GM18517 (cell line): ENCODE measurements around the gene HPS5.

ENCODE experiments used
- ATAC-seq: cut with Tn5 transposase; IDR thresholded peaks from one replicate; pipeline ENCODE4 v1.9.1; 2021; ENCODE audit warnings: mild to moderate bottlenecking, moderate library complexity; ENCODE audit not compliant: unreplicated experiment

The HPS5 gene

GRCh38 chr11:18321578-18321968 lies 367 bp downstream of the HPS5 start:
- ATAC-seq = peak; percentile 10

DNA sequence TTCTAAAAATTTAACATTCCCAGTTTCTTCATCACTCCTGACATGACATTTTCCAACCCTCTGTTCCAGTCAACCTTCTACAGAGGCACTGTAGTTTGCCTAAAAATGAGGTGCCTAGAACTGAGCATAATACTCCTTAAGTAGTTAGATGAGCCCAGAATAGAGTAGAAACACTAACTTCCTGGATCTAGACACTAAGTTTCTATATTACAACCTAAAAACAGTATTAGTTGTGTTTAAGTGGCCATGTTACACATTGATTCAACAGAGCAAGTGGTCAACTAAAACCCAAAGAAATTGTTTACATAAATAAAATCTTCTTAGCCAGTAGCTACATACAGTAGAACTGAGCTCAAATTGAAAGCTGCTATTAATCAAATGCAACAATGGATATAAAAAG lies 1.3 kb downstream of the HPS5 start:
- ATAC-seq = no peak

GRCh38 chr11:18319914-18320313 lies 2.0 kb downstream of the HPS5 start:
- ATAC-seq = no peak

DNA sequence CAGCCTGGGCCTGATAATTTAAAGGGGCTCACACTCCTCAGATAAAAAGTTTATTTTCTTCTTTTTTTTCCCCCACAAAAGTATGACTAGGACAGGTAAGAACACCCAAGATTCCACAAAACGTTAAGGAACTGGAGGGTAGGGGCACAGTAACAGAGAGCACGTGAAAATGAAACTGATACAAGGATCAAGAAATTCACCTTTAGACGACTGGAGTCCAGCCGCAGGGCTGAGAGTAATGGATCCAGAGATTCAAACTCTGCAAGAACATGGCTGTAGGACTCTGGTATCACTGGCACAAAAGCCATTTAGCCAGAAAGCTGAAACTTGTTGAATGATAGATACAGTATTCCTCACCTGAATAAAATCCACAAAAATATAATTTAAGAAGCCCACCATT lies 4.4 kb downstream of the HPS5 start:
- ATAC-seq = no peak

GRCh38 chr11:18315893-18316292 lies 6.0 kb downstream of the HPS5 start:
- no peak for ATAC-seq

- ATAC-seq = no peak
Observed at GRCh38 chr11:18314784-18315523, 7.0 kb downstream of the HPS5 start.

- no peak for ATAC-seq
Observed at GRCh38 chr11:18313965-18314763, 7.8 kb downstream of the HPS5 start.

DNA sequence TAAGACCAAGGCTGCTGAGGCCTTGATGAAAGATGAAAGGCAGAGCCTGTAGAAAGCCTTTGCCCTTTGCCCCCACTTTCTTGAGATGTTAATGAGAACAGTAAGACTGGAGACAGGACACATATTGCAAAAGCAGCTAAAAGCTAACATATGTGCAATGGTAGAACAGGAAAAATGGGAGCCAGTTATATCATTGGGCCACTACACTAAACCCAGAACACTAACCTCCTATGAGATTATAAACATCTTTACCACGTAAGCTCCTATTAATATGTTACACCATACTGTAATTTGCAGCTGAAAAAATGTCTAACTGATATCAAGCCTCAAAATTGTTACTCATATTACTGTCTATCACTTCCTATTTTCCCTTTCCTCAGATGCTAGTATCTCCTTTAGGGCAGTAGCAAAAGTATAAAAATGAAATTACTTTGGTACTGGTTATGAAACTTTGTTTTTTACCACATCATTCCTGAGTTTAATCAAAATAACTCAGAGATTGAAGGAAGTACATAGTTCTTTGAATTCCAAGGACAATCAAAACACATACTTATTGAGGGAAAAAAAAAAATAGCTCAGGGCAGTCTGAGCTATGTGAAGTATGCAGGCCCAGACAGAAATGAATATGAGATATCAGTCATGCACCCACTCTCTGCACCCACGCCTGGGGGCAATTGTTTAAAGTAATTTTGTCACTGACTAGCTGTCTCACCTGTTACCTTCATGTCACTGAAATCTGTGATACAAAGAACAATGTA lies 9.1 kb downstream of the HPS5 start:
- no peak for ATAC-seq

- ATAC-seq = no peak
Observed at GRCh38 chr11:18312012-18312411, 9.9 kb downstream of the HPS5 start.

GRCh38 chr11:18310800-18311340 lies 11.1 kb downstream of the HPS5 start:
- peak; percentile 60 for ATAC-seq

- no peak for ATAC-seq
Observed at GRCh38 chr11:18309691-18310090, 12.2 kb downstream of the HPS5 start.

DNA sequence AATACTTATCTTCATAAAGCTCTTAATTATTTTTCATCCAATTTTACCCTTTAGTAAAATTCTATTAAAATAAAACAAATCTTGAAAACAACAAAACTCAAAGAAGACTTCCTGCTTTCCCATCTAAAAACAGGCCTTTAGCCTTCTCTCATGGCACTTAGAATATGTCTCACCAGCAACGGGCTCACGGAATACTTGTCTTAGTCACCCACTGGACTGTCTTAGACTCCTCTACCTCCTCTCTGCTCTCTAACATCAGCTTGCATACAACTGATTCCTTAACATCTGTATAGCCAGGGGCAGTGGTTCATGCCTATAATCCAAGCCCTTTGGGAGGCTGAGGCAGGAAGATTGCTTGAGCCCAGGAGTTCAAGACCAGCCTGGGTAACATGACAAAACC lies 13.7 kb downstream of the HPS5 start:
- ATAC-seq = no peak

- no peak for ATAC-seq
Observed at GRCh38 chr11:18307461-18308139, 14.3 kb downstream of the HPS5 start.

DNA sequence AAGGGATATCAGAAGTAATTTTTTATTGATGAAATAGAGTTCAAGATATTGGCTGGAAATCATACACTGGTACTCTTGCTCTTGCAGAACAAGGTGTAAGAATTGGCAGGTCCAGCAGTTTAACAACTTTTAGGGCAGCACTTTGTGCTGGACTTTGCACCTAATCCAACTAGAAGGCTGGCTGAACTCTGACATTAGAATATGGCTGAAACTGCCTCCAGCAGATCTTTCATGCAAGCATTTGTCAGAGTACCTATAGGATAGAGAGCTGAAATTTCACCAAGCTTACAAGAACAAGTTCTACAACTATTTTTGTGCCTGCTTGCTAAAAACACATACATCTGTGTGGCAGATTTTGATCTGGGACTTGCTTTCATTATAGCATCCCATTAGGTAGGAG lies 17.2 kb downstream of the HPS5 start:
- ATAC-seq = no peak

DNA sequence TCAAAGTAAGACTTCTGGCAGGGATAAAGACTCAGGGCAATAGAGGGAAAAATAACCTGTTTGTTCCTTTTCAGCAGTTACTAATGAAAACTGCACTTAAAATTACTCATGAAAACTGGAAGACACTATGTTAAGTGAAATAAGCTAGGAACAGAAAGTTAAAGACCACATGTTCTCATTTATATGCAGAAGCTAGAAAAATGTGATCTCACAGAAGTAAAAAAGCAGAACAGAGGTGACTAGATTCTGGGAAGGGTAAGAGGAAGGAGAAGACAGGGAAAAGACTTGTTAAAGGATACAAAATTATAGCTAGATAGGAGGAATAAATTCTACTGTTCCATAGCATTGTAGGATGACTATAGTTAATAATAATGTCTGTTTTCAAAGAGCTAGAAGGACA lies 22.2 kb downstream of the HPS5 start:
- ATAC-seq = no peak

DNA sequence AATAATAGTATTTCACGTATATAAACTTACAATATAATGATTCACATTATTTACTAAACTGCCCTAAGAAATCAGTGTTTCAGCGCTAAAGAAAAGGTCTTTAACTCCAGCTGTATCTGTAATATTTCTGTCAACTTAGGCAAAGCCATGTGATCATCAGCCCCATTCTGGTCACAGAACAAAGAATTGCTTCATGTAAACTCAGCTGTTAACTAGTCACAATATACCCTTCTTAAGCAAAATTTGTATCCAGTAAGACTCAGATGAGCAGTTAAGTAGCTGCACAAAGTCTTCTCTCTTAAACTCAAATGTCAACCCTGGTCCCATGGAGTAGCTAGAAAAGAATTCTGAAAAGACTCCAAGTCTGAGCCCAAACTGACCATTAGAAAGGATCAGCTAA lies 26.6 kb downstream of the HPS5 start:
- ATAC-seq = no peak

DNA sequence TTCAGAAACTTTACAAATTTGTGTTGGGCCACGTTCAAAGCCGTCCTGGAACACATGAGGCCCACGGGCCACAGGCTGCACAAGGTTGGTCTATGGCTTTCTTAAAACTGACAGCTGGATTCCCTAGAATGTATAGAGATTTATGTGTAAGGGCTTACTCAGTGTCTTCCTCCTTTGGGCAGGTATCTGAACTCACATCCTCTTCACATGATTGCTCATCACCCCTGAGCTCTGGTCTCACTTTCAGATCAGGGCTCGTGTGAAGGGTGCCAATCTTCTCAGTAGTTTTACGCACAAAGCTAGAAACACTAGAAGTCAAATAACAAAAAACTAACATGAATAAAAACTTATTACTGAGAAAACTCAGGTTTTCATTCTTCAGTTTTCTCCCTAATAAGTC lies 27.1 kb downstream of the HPS5 start:
- no peak for ATAC-seq

- no peak for ATAC-seq
Observed at GRCh38 chr11:18288911-18289310, 33.0 kb downstream of the HPS5 start.

DNA sequence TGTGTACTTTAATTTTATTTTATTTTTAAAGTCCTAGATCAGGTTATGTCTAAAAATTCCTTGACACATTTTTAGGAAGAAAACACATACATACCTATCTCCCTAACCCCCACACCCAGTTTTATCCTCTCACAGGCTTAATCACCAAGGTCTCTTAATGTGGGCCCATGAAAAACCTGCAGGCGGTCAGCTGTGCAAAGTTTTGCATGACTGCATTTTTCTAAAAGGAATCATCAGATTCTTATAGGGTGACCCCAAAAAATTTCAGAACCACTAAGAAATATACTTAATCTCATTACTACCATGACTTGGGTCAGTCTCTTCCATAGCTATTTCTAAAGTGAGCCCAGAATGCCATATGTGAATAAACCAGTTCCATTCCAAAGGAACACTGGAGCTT lies 36.1 kb downstream of the HPS5 start:
- ATAC-seq = no peak

DNA sequence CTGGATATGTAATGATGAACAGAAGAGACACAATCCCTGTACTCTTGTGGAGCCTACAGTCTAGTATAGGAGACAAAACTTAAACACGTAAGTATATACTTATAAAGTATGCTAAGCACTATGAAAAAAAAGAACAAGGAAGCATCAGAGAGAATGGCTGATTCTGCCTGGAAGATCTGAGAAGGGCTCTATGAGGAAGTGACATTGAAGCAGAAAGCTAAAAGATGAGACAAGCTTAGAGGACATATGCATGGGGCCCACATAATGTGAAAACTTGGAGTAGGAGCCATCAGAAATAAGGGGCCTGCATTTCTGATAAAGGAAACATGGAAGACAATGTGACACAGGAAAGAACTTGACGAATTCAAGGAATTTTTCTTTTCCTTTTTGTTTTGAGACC lies 39.3 kb downstream of the HPS5 start:
- ATAC-seq = no peak
